OCI-LY3 (cell line): ENCODE results near the gene UBE2R2.
"Not testable (repeated sequence)": the region's sequence is repeated elsewhere in the genome, so short reads cannot be mapped to it uniquely, and the experiment has no call there.

Source experiments
- H2AFZ ChIP-seq: fragments of 200-600, 300-600 bp; shearing (Covaris generic); 2 replicates; pipeline ENCODE4 v1.6.0; 2014; ENCODE audit warnings: antibody characterized with exemption, low read depth, low read length
- H3K27ac ChIP-seq: fragments of 200-600, 300-600 bp; sonication (generic); 2 replicates; pipeline ENCODE4 v1.5.1; 2014; ENCODE audit warnings: mild to moderate bottlenecking, low read length, moderate library complexity, mixed read lengths
- H3K27me3 ChIP-seq: fragments of 200-600, 300-600 bp; sonication (generic); 2 replicates; pipeline ENCODE4 v1.6.1; 2014; ENCODE audit warnings: low read depth, low read length, mixed read lengths
- H3K36me3 ChIP-seq: fragments of 200-600, 300-600 bp; sonication (generic); replicated peaks from 2 replicates; pipeline ENCODE3; 2014; ENCODE audit warnings: low read depth, low read length, mixed read lengths
- H3K4me1 ChIP-seq: fragments of 300-600, 200-600 bp; sonication (generic); 2 replicates; pipeline ENCODE4 v1.6.1; 2014; ENCODE audit warnings: low read length, mixed read lengths
- H3K4me2 ChIP-seq: fragments of 200-600, 300-600 bp; sonication (generic); 2 replicates; pipeline ENCODE4 v1.6.1; 2014; ENCODE audit warnings: low read length, mixed read lengths
- H3K4me3 ChIP-seq: fragments of 300-600, 200-600 bp; sonication (generic); 2 replicates; pipeline ENCODE4 v1.5.1; 2014; ENCODE audit warnings: antibody characterized with exemption, mild to moderate bottlenecking, low read length, moderate library complexity
- H3K79me2 ChIP-seq: fragments of 300-600, 200-600 bp; shearing (Covaris generic); 2 replicates; pipeline ENCODE4 v1.6.1; 2014; ENCODE audit warnings: mild to moderate bottlenecking, low read length, mixed read lengths
- H3K9ac ChIP-seq: fragments of 300-600, 200-600 bp; shearing (Covaris generic); 2 replicates; pipeline ENCODE4 v1.6.0; 2014; ENCODE audit warnings: mild to moderate bottlenecking, low read length, moderate library complexity
- H3K9me3 ChIP-seq: fragments of 200-600, 300-600 bp; shearing (Covaris generic); 2 replicates; pipeline ENCODE4 v1.6.1; 2014; ENCODE audit warnings: low read length, mixed read lengths; ENCODE audit not compliant: insufficient read depth
- H4K20me1 ChIP-seq: fragments of 200-600, 300-600 bp; sonication (generic); 2 replicates; pipeline ENCODE4 v1.6.1; 2016; ENCODE audit warnings: low read length, mixed read lengths; ENCODE audit not compliant: insufficient read depth
- EZH2phosphoT487 ChIP-seq: fragments of 200-600 bp; shearing (Covaris generic); IDR thresholded peaks from 2 replicates; pipeline ENCODE4 v1.6.1; 2018; ENCODE audit warnings: antibody characterized with exemption, mixed run types, low read depth
- TF ChIP-seq, protein P1 (sequence below): fragments of 200-600, 300-600 bp; sonication (generic); IDR thresholded peaks from 2 replicates; pipeline ENCODE4 v1.5.1; 2014; ENCODE audit warnings: antibody characterized with exemption, low read length, low read depth

UBE2R2 gene

DNA sequence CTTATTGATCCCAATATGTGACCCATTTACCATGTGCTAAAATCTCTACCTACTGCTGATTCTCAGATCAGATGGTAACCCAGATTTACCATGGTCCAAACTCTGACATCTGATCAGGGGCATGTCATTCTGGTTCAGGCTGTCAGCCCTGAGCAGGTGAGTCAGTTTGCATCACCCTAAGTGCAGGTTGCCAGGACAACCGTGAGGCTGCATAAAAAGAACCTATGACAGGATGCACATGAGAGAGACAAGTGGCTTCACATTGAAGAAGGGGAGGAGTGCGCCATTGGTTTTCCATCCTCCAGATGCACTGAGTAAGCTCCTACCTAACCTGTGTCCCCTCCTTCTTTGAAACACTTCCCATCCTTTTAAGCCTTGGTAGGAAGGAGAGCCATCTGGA lies 22.4 kb upstream of the UBE2R2 start:
- no peak overlapping the region for H2AFZ ChIP-seq
- H3K4me3 ChIP-seq, result no peak overlapping the region
- H3K36me3 ChIP-seq, result no peaks in the 10 kb centered on the region
- no peaks in the 10 kb centered on the region for H4K20me1 ChIP-seq
- no peaks in the 10 kb centered on the region for H3K4me1 ChIP-seq
- no peak overlapping the region for H3K27ac ChIP-seq
- no peaks in the 10 kb centered on the region for H3K9me3 ChIP-seq
- no peak for TF ChIP-seq EZH2phosphoT487
- H3K4me2 ChIP-seq, result no peak overlapping the region
- H3K9ac ChIP-seq, result no peak overlapping the region
- peaks cover 33% of the 10 kb centered on the region; the same call in 1 of the 2 replicates for H3K27me3 ChIP-seq
- no peaks in the 10 kb centered on the region for H3K79me2 ChIP-seq

DNA sequence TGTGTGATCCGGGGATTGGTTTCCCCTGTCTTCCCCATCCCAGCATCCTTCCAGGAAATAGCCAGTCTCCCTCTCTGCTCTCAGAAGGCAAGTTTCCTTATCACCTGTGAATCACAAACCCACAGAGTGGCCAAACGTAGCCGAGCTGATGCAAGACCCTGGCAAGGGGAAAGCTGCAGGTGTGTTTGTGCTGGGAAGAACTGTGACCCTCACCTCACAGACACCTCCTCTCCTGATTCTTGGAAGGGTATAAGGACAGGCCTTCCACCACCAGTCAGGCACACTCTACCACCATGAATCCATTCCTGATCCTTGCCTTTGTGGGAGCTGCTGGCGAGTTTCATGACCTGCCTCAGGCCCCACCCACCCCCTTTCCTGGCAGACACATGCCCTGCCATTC lies 21.7 kb upstream of the UBE2R2 start, which contains the start of gene PRSS3:
TSS of gene PRSS3 (plus strand) at position 281 of the 400 bp plus-strand sequence. CDS start at position 294, 13 bp downstream.
- no peak within 1 kb of the TSS for H3K4me2 ChIP-seq
- H3K27ac ChIP-seq, result no peak within 1 kb of the TSS
- H3K36me3 ChIP-seq, result no peaks in the 10 kb centered on the region

DNA sequence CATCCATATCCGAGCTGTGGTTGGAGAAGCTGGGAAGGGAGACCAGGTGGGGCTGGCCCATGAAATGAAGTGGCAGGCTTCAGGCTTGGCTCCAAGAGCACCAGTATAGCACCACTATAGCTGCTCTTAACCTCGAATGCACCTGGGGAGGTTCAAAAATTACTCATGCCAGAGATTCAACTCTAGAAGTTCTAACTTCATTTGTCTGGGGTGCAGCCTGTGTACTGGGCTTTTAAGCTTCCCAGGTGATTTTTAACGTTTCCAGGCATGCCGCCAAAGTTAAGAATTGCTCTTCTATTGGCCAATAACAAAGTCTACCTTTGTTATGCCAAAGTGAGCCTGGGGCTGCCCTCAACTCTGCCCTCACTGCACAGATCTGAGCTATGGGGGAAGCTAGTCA lies 21.1 kb upstream of the UBE2R2 start:
- H3K9ac ChIP-seq, result no peak overlapping the region
- H3K79me2 ChIP-seq, result no peaks in the 10 kb centered on the region
- H2AFZ ChIP-seq, result no peak overlapping the region
- H3K27ac ChIP-seq, result no peak overlapping the region
- H3K36me3 ChIP-seq, result no peaks in the 10 kb centered on the region
- no peaks in the 10 kb centered on the region for H3K9me3 ChIP-seq
- H3K27me3 ChIP-seq, result peaks cover 33% of the 10 kb centered on the region; the same call in 1 of the 2 replicates
- TF ChIP-seq EZH2phosphoT487, result no peak
- TF ChIP-seq, protein P1, sequence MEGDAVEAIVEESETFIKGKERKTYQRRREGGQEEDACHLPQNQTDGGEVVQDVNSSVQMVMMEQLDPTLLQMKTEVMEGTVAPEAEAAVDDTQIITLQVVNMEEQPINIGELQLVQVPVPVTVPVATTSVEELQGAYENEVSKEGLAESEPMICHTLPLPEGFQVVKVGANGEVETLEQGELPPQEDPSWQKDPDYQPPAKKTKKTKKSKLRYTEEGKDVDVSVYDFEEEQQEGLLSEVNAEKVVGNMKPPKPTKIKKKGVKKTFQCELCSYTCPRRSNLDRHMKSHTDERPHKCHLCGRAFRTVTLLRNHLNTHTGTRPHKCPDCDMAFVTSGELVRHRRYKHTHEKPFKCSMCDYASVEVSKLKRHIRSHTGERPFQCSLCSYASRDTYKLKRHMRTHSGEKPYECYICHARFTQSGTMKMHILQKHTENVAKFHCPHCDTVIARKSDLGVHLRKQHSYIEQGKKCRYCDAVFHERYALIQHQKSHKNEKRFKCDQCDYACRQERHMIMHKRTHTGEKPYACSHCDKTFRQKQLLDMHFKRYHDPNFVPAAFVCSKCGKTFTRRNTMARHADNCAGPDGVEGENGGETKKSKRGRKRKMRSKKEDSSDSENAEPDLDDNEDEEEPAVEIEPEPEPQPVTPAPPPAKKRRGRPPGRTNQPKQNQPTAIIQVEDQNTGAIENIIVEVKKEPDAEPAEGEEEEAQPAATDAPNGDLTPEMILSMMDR, result no peak
- no peaks in the 10 kb centered on the region for H4K20me1 ChIP-seq
- H3K4me1 ChIP-seq, result no peaks in the 10 kb centered on the region
- no peak overlapping the region for H3K4me2 ChIP-seq
- no peak overlapping the region for H3K4me3 ChIP-seq

More for the DNA sequence above, 21.7 kb upstream of the UBE2R2 start, which contains the start of gene PRSS3:
- Histone ChIP-seq H3K9me3 (no peaks in the 10 kb centered on the region), H2AFZ (no peak within 1 kb of the TSS), H3K79me2 (no peaks in the 10 kb centered on the region), H3K9ac (no peak within 1 kb of the TSS), H3K4me3 (no peak within 1 kb of the TSS), H4K20me1 (no peaks in the 10 kb centered on the region), H3K4me1 (no peaks in the 10 kb centered on the region), H3K27me3 (peaks cover 33% of the 10 kb centered on the region; the same call in 1 of the 2 replicates)
- TF ChIP-seq, protein P1, result no peak
- TF ChIP-seq EZH2phosphoT487, result no peak

DNA sequence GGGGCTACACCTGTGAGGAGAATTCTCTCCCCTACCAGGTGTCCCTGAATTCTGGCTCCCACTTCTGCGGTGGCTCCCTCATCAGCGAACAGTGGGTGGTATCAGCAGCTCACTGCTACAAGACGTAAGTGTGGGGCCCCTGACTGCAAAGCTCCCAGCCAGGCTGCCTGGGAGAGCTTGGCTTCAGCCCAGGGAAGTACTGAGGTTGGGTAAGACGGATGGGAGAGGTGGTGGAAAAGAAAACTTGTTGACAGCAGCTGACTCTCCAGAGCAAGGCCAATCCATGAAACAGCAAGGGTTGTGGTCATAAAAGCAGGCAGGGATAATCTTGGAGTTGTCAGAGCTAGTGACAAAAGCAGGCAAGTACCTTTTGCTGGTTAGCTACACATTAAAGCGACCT lies 20.3 kb upstream of the UBE2R2 start:
- peaks cover 28% of the 10 kb centered on the region; the same call in 1 of the 2 replicates for H3K27me3 ChIP-seq
- not testable (repeated sequence) for H3K36me3 ChIP-seq, H3K4me2 ChIP-seq, H3K4me1 ChIP-seq, H2AFZ ChIP-seq, H3K79me2 ChIP-seq, H4K20me1 ChIP-seq, H3K4me3 ChIP-seq, H3K9me3 ChIP-seq, H3K27ac ChIP-seq, H3K9ac ChIP-seq

DNA sequence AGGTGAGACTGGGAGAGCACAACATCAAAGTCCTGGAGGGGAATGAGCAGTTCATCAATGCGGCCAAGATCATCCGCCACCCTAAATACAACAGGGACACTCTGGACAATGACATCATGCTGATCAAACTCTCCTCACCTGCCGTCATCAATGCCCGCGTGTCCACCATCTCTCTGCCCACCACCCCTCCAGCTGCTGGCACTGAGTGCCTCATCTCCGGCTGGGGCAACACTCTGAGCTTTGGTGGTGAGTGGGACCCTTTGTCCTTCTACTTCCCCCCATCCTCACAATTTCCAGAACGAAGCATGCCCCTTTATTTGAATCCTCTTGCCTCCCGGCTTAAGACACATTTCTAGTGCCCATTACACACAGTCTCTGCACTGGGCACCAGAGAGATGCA lies 19.1 kb upstream of the UBE2R2 start:
- H3K36me3 ChIP-seq, result no peaks in the 10 kb centered on the region
- no peak overlapping the region for H3K27ac ChIP-seq
- peaks cover 26% of the 10 kb centered on the region; the same call in 1 of the 2 replicates for H3K27me3 ChIP-seq
- no peak overlapping the region for H2AFZ ChIP-seq
- H3K9ac ChIP-seq, result no peak overlapping the region
- no peaks in the 10 kb centered on the region for H4K20me1 ChIP-seq
- H3K4me3 ChIP-seq, result no peak overlapping the region
- no peak overlapping the region for H3K4me2 ChIP-seq
- no peaks in the 10 kb centered on the region for H3K4me1 ChIP-seq
- no peaks in the 10 kb centered on the region for H3K9me3 ChIP-seq
- H3K79me2 ChIP-seq, result no peaks in the 10 kb centered on the region
- no peak for TF ChIP-seq EZH2phosphoT487
- TF ChIP-seq, protein P1, result no peak
